Stimulated activated CD8-positive, alpha-beta memory T cell treated with anti-CD3 and anti-CD28 coated beads, Interleukin-2, amount 100 ng/mL, for 1 hour (primary cell): ENCODE measurements around the gene TMEM62.
"Not testable (repeated sequence)": the region's sequence is repeated elsewhere in the genome, so short reads cannot be mapped to it uniquely, and the experiment has no call there.

Experiments used
- DNase-seq, 2 donors: peaks; one replicate each; pipeline ENCODE4 v3.0.0-alpha.2; 2020; ENCODE audit warnings: low read depth in 2 of 2

TMEM62 gene

GRCh38 chr15:43121863-43122262 lies 11.5 kb upstream of the TMEM62 start:
- DNase-seq = no peak

- no peak for DNase-seq
These were observed 8.2 kb upstream of the TMEM62 start for GRCh38 chr15:43125100-43125661.

- no peak for DNase-seq
These were observed 7.0 kb upstream of the TMEM62 start for GRCh38 chr15:43126356-43126755.

- no peak for DNase-seq
These were observed 5.6 kb upstream of the TMEM62 start for GRCh38 chr15:43127752-43128151.

- not testable (repeated sequence) for DNase-seq
These were observed 5.0 kb upstream of the TMEM62 start for GRCh38 chr15:43128174-43128979.

GRCh38 chr15:43128980-43129335 lies 4.4 kb upstream of the TMEM62 start:
- DNase-seq = no peak

GRCh38 chr15:43132830-43133429 lies 456 bp upstream of the TMEM62 start:
- DNase-seq = no peak

GRCh38 chr15:43134157-43134635 lies 810 bp downstream of the TMEM62 start:
- no peak for DNase-seq

- no peak for DNase-seq
These were observed 2.0 kb downstream of the TMEM62 start for GRCh38 chr15:43135351-43135750.

GRCh38 chr15:43143203-43143941 lies 10.0 kb downstream of the TMEM62 start:
- no peak for DNase-seq

- no peak for DNase-seq
These were observed 11.1 kb downstream of the TMEM62 start for GRCh38 chr15:43144512-43144911.

- no peak for DNase-seq
These were observed 12.8 kb downstream of the TMEM62 start for GRCh38 chr15:43146184-43146583.

- no peak for DNase-seq
These were observed 17.0 kb downstream of the TMEM62 start for GRCh38 chr15:43150191-43150929.

- no peak for DNase-seq
These were observed 18.3 kb downstream of the TMEM62 start for GRCh38 chr15:43151688-43152087.

- no peak for DNase-seq
These were observed 19.9 kb downstream of the TMEM62 start for GRCh38 chr15:43153269-43153668.

GRCh38 chr15:43165801-43166325 lies 32.5 kb downstream of the TMEM62 start:
- no peak for DNase-seq

GRCh38 chr15:43167261-43167660 lies 33.9 kb downstream of the TMEM62 start:
- not testable (repeated sequence) for DNase-seq

GRCh38 chr15:43168192-43169107 lies 35.1 kb downstream of the TMEM62 start:
- no peak for DNase-seq

- no peak for DNase-seq
These were observed 36.5 kb downstream of the TMEM62 start for GRCh38 chr15:43169888-43170287.

GRCh38 chr15:43175656-43176309 lies 42.4 kb downstream of the TMEM62 start:
- not testable (repeated sequence) for DNase-seq
